ENCODE results near the gene YIPF5. TPM values are rescaled to one million over a fixed set of nuclear protein-coding genes. Genes with fewer than 3 reads are reported as not detected.

Gene YIPF5
- total RNA-seq (2013), result 41.3 TPM
- 10 to 100 TPM; 12.1 to 41.4 (median 32.4) TPM for polyA plus RNA-seq
- polyA minus RNA-seq, result 11.5 and 19.5 TPM in 2 replicates
- 15.5 to 52.5 (median 34.0) reads per million in 11 experiments for total RNA-seq

- Histone ChIP-seq H3K9ac (ENCODE audit: insufficient read depth, low read length, poor library complexity, severe bottlenecking) (peak within 1 kb of the TSS; percentile 77), H3K27me3 (ENCODE audit: control insufficient read depth in 2 of 2, insufficient read depth in 2 of 2, low read length in 2 of 2) (peaks cover 9 to 15% of the 10 kb centered on the region in 2 donors), H3K4me3 (replicated peaks in 1 of 3; ENCODE audit: low read depth in 2 of 3, low read length in 3 of 3) (peak within 1 kb of the TSS; percentile 62 to 77 (median 64)), H4K20me1 (ENCODE audit: insufficient read depth, low read length) (no peaks in the 10 kb centered on the region), H3K4me1 (ENCODE audit: control insufficient read depth in 1 of 2, insufficient read depth in 2 of 2, low read length in 2 of 2) (peaks cover 12 to 15% of the 10 kb centered on the region in 2 donors), H3K36me3 (replicated peaks in 1 of 2; ENCODE audit: control insufficient read depth in 1 of 2, insufficient read depth in 2 of 2, low read length in 2 of 2) (peaks cover 17 to 33% of the 10 kb centered on the region in 2 donors), H2AFZ (ENCODE audit: insufficient read depth, low read depth, low read length, poor library complexity, severe bottlenecking) (peak within 1 kb of the TSS; percentile 72), H3K27ac (ENCODE audit: low read depth in 1 of 2, low read length in 2 of 2) (peak within 1 kb of the TSS; percentile 54 to 91), H3K79me2 (ENCODE audit: insufficient read depth, low read length) (peaks cover 31% of the 10 kb centered on the region), H3K9me3 (replicated peaks in 1 of 2; ENCODE audit: control insufficient read depth in 1 of 2, insufficient read depth in 1 of 2, low read length in 2 of 2) (no peaks in the 10 kb centered on the region), H3K4me2 (replicated peaks; ENCODE audit: extremely low read depth, low read length, poor library complexity, severe bottlenecking) (peak within 1 kb of the TSS; percentile 77)
- Mint-ChIP-seq H3K4me3 (peak within 1 kb of the TSS; percentile 88 to 97), H3K36me3 (peaks cover 19 to 24% of the 10 kb centered on the region in 2 donors), H3K27ac (peak within 1 kb of the TSS; percentile 90 to 97 (median 94)), H3K27me3 (ENCODE audit: low read depth in 3 of 3) (peaks cover 4 to 16% (median 12%) of the 10 kb centered on the region in 3 donors), H3K9me3 (no peaks in the 10 kb centered on the region), H3K4me1 (peaks cover 20% of the 10 kb centered on the region)
- TF ChIP-seq CTCF (IDR thresholded peaks at IDR 0.05), result no peak
- peak; percentile 89 to 95 (median 93) for DNase-seq
- intact Hi-C loops (cut with micrococcal nuclease), result no loop called here
- WGBS (ENCODE audit: insufficient coverage), result 0% methylated on average over 28 of the region's 39 CpGs
Measured at GRCh38 chr5:144170276-144171024, at the start of gene YIPF5, which contains the start of gene KCTD16. YIPF5 (minus strand) TSS chr5:144170659; CDS start chr5:144169955, 704 bp downstream. KCTD16 (plus strand) TSS chr5:144170873.

- H3K27me3 ChIP-seq (ENCODE audit: control insufficient read depth in 2 of 2, insufficient read depth in 2 of 2, low read length in 2 of 2), result no peaks in the 10 kb centered on the region
- no peaks in the 10 kb centered on the region for H3K4me1 ChIP-seq (ENCODE audit: control insufficient read depth in 1 of 2, insufficient read depth in 2 of 2, low read length in 2 of 2)
- no peak overlapping the region for H3K4me3 ChIP-seq (replicated peaks in 1 of 3; ENCODE audit: low read depth in 2 of 3, low read length in 3 of 3)
- Mint-ChIP-seq H3K36me3 (no peaks in the 10 kb centered on the region), H3K9me3 (peaks cover 0 to 9% (median 2%) of the 10 kb centered on the region in 7 donors), H3K27ac (no peak overlapping the region), H3K27me3 (ENCODE audit: low read depth in 3 of 3) (peaks cover 0 to 6% (median 1%) of the 10 kb centered on the region in 3 donors), H3K4me3 (no peak overlapping the region), H3K4me1 (no peaks in the 10 kb centered on the region)
- no peak overlapping the region for H2AFZ ChIP-seq (ENCODE audit: insufficient read depth, low read depth, low read length, poor library complexity, severe bottlenecking)
- no peak overlapping the region for H3K27ac ChIP-seq (ENCODE audit: low read depth in 1 of 2, low read length in 2 of 2)
- TF ChIP-seq CTCF (IDR thresholded peaks at IDR 0.05), result no peak
- intact Hi-C loops (cut with micrococcal nuclease), result no loop called here
- no peak overlapping the region for H3K9ac ChIP-seq (ENCODE audit: insufficient read depth, low read length, poor library complexity, severe bottlenecking)
- DNase-seq, result no peak
- H3K9me3 ChIP-seq (replicated peaks in 1 of 2; ENCODE audit: control insufficient read depth in 1 of 2, insufficient read depth in 1 of 2, low read length in 2 of 2), result no peaks in the 10 kb centered on the region
- no peaks in the 10 kb centered on the region for H3K79me2 ChIP-seq (ENCODE audit: insufficient read depth, low read length)
- no peak overlapping the region for H3K4me2 ChIP-seq (replicated peaks; ENCODE audit: extremely low read depth, low read length, poor library complexity, severe bottlenecking)
- H3K36me3 ChIP-seq (replicated peaks in 1 of 2; ENCODE audit: control insufficient read depth in 1 of 2, insufficient read depth in 2 of 2, low read length in 2 of 2), result no peaks in the 10 kb centered on the region
- 64% methylated on average over 2 of the region's 3 CpGs for WGBS (ENCODE audit: insufficient coverage)
- no peaks in the 10 kb centered on the region for H4K20me1 ChIP-seq (ENCODE audit: insufficient read depth, low read length)
Measured at GRCh38 chr5:144219869-144220268, 49.4 kb upstream of the YIPF5 start.

Measured in CD14-positive monocyte (primary cell).